HG02973 (cell line): ENCODE data around the gene CUL3.
"Not testable (repeated sequence)": the region's sequence is repeated elsewhere in the genome, so short reads cannot be mapped to it uniquely, and the experiment has no call there.

ENCODE experiments used
- ATAC-seq: cut with Tn5 transposase; IDR thresholded peaks from one replicate; pipeline ENCODE4 v1.9.1; 2021; ENCODE audit warnings: moderate library complexity; ENCODE audit not compliant: unreplicated experiment

The CUL3 gene

GRCh38 chr2:224583033-224583432 lies 2.1 kb downstream of the CUL3 start:
- not testable (repeated sequence) for ATAC-seq

- ATAC-seq, result no peak
Measured at GRCh38 chr2:224580248-224580647, 4.9 kb downstream of the CUL3 start.

GRCh38 chr2:224579411-224579810 lies 5.8 kb downstream of the CUL3 start:
- no peak for ATAC-seq

GRCh38 chr2:224577541-224577940 lies 7.6 kb downstream of the CUL3 start:
- ATAC-seq, result no peak

- ATAC-seq, result no peak
Measured at GRCh38 chr2:224576088-224576715, 9.0 kb downstream of the CUL3 start.

- ATAC-seq, result no peak
Measured at GRCh38 chr2:224574423-224575084, 10.6 kb downstream of the CUL3 start.

- no peak for ATAC-seq
Measured at GRCh38 chr2:224573724-224574123, 11.4 kb downstream of the CUL3 start.

- no peak for ATAC-seq
Measured at GRCh38 chr2:224572338-224572737, 12.8 kb downstream of the CUL3 start.

GRCh38 chr2:224570328-224570993 lies 14.7 kb downstream of the CUL3 start:
- ATAC-seq, result no peak

GRCh38 chr2:224569654-224570053 lies 15.5 kb downstream of the CUL3 start:
- no peak for ATAC-seq

- ATAC-seq, result no peak
Measured at GRCh38 chr2:224565452-224566035, 19.6 kb downstream of the CUL3 start.

GRCh38 chr2:224563537-224563936 lies 21.6 kb downstream of the CUL3 start:
- ATAC-seq, result no peak

GRCh38 chr2:224562831-224563230 lies 22.3 kb downstream of the CUL3 start:
- ATAC-seq, result no peak

- ATAC-seq, result peak; percentile 76
Measured at GRCh38 chr2:224561234-224562005, 23.7 kb downstream of the CUL3 start.

GRCh38 chr2:224560549-224560948 lies 24.6 kb downstream of the CUL3 start:
- ATAC-seq, result no peak

GRCh38 chr2:224557610-224558009 lies 27.6 kb downstream of the CUL3 start:
- ATAC-seq, result no peak

- ATAC-seq, result no peak
Measured at GRCh38 chr2:224556381-224556780, 28.8 kb downstream of the CUL3 start.

GRCh38 chr2:224555823-224556366 lies 29.3 kb downstream of the CUL3 start:
- no peak for ATAC-seq

GRCh38 chr2:224552771-224553170 lies 32.4 kb downstream of the CUL3 start:
- ATAC-seq, result no peak

- ATAC-seq, result no peak
Measured at GRCh38 chr2:224551693-224552092, 33.5 kb downstream of the CUL3 start.

GRCh38 chr2:224546926-224547325 lies 38.2 kb downstream of the CUL3 start:
- no peak for ATAC-seq
